SK-N-DZ (cell line): ENCODE data around the gene TDRD10.

Experiments used
- DNase-seq: peaks from one replicate; pipeline ENCODE4 v3.0.0-alpha.2; 2015; ENCODE audit warnings: low spot score

Gene TDRD10

DNA sequence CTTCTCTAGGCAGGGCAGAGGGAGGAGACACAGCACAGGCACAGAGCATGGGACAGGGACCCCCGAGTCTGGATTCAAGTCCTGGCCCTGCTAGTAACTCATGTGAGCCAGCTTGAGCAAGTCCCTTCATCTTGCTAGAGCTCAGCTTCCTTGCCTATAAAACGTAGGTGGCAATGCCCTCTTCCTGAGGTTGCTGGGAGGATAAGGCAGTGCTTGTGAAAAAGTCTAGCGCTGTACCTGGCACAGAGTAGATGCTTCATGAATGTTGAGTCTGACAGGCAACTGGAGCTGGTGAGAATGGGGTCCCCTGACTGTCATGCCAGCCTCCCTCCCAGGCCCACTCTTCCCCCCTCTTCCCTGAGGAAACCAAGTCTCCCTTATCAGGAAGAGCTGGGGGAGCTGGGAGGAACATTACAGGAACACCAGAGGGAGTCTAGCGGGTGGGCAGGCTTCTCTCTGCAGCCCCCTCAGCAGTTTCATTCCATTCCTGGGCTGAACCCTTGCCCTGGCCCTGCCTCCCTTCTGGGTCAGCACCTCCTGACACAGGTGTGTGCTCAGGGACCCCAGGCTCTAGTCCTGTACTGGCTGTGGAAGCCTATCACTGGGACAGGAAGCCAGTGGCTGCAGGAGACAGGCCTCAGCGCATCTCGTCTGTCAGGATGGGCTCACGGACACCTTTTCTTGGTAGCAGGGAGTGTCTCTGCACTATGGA lies 75.5 kb downstream of the TDRD10 start:
- no peak for DNase-seq

DNA sequence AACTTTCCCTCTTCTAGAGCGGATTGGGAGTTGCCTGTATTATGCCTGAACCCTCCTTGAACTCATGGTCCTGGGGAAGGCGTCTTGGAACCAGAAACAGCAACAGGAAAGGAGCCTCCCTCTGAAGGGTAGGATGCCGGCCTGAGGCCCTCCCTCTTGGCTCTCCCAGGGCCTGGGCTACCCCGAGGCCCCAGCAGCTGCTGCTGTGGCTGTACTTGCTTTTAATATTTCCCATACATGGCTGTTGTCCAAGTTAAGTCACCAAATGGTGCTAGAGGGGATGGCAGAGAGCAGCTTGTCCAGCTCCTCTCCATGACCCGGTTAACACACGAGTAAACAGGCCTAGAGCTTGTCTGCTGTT lies 76.0 kb downstream of the TDRD10 start:
- DNase-seq: no peak

DNA sequence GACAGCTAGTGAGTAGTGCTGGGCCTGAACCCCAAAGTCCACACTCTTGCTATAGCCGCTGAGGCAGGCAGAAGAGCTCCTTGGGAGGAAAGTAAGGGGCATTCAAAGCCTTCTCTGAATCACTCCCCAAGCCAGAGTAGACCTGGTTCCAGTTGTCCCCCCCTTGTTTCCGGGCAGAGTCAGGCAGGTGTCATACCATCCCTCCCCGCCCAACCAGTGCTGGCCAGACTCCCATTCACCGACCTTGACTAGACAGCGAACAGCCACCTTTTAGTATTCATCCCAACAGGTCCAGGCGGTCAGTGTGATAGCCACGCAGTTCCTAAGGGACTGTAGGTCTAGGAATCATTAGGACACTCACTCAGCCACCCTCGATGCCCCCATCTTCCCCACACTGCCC lies 77.4 kb downstream of the TDRD10 start:
- no peak for DNase-seq

DNA sequence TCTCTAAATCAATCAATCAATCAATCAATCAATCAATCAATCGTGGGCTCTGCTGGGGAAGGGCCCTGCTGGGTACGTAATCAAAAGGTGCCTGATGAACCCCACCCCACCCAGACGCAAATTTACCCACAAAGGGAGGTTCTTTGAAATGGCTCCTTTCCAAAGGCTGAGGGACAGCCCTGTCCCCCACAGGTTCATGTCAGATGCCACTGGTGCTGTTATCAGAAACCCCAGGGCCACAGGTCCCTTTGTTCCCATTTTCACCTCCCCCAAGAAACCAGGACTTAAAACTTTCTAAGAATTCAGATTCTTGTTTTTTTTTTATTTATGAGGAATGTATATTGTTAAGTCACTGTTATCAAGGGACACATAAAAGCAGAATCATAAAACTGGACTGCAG lies 79.7 kb downstream of the TDRD10 start:
- DNase-seq: no peak

DNA sequence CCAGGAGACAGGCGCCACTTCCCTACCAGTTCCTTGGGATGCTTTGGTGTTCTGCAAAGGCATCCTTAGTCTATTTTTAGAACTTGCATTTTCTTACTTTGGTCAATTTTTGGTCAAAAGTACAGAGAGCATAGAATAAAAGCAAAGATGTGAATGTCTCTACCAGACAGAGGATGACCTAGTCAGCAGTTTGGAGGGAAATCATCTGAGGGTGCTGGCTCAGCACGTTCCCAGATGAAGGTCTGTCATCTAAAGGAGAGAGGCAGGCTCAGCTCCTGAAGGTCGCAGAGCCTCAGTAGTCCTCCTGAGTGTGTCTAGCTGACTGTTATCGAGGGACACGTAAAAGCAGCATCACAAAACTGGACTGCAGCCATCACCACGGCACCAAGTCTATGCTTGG lies 80.9 kb downstream of the TDRD10 start:
- DNase-seq: no peak

DNA sequence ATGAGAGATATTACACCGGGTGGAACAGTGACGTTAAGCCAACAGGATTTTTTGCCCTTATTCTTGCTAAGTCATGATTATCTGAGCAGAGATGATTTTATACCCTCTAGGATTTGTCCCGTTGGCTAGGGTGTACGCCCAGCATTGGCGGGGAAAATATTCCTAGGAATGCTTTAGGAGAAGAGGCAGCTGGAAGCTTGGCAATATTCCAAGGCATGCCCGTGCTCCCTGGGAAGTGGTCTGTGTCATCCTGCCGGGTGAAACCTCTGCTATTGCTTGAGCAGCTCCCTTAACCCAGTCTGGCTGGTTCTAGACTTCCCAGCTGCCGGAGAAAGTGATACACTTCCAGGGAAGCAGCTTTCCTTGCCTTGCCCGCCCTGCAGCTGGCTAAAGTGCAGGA lies 81.8 kb downstream of the TDRD10 start:
- DNase-seq: no peak

DNA sequence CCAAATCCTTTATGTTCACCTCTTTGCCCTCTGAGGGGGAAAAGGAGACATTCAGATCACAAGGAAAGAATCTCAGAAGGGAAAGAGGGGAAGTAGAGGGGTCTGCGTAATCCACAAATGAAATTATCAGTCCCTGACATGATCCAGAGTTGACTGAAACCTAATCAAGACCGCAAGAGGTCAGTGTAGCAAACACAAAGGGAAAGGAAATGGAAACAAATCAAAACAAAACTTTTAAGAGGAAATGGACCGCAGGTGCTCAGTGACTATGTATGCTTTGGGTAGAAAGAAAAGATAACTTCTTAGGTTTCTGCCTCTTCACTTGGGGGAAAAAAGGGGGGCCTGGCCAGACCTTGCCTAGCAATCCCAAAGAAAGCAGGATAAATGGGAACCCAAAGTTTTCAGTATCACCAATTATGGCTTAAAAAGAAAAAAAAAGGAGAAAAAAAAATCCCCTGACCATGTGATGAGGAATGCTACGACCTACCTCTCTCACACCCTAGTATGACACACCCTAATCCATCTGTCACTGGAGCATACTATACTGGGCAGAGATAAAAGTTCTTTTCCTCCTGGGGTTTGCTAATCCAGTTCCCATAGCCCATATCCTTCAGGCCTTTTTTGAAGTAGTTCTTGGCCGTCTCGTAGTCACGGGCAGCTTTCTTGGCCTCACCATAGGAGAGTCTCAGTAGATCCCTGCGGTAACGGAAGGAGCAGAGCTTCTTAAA lies 82.4 kb downstream of the TDRD10 start:
- no peak for DNase-seq

DNA sequence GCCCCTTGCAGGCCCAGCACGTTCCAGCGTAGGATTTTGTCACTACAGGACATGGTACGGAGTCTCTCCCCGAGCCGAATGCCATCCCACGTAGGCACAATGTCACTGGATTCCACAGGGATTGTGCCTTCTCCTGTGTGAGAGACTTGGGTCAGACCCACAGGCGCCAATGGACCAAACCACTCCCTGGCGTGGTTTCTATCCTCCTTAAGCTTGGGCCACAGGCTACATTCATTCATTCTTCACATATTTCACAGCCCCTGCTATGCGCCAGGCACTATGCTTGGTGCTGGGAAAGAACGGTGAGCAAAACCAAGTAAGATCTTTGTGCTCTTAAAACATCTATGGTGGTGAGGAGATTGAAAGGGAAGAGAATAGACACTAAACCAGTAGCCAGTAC lies 84.2 kb downstream of the TDRD10 start:
- DNase-seq: no peak

DNA sequence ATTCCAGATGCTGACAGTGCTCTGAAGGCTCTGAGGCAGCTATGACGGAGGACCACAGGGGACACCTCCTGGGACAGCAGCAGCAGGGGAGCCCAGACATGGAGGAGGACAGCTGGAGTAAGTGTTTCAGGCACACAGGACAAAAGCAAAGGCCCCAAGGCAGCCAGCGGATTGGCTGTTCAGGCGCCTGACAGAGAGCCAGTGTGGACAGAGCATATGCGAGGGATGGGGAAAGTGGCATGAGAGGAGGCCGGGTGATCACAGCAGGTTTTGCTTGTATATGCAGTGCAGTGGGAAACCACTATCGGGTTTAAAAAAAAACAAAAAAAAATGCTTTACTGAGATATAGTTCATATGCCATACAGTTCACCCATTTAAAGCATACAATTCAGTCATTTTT lies 84.6 kb downstream of the TDRD10 start:
- no peak for DNase-seq

DNA sequence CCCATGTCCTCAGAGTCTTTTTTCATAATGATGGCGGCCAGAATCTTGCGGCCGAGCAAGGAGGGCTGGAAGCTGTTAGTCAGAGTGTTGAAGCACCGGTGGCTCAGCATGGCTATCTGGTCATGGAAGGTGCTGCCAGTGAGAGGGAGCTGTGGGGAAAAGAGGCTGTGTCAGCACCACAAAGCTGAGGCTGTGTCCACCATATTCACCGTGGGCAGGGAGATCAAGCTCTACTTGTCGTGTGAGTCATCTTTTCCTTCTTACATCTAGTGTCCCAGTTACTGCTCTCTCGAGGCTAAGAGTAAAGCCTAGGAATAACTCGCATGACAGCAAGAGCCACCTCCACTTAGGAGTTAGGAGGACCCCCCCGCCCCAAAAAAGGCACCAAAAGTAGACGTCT lies 87.8 kb downstream of the TDRD10 start:
- DNase-seq: no peak

DNA sequence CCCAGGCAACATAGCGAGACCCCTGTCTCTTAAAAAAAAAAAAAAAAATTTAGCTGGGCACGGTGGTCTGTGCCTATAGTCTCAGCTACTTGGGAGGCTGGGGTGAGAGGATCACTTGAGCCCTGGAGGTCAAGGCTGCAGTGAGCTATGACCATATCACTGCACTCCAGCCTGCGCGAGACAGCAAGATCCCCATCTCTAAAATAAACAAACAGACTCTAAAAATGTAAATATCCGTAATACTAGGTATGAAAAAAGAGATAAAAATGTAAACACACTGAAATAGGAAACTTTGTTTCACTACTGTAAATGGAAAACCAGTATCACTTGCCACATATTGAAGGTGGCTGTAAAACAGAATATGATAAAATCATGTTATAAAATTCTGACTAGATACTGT lies 88.7 kb downstream of the TDRD10 start:
- DNase-seq: no peak

DNA sequence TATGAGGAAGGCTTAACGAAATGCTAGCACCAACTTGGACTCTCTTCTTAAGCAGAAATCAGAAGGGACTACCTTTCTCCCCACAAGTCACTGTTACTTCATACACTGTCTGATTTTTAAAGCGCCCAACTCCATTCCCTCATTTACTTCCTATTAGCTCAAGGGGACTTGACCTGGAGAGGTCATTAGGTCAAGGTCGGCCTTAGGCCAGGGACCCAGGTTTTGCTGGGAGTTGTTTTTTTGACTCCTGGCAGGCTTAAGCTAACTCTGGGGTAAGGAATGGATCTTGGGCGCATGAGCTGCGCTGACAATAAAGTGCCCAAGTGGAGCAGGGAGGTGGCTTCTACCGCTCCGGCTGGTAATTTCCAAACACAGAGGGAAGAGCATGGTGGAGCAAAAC lies 89.2 kb downstream of the TDRD10 start:
- DNase-seq: no peak

DNA sequence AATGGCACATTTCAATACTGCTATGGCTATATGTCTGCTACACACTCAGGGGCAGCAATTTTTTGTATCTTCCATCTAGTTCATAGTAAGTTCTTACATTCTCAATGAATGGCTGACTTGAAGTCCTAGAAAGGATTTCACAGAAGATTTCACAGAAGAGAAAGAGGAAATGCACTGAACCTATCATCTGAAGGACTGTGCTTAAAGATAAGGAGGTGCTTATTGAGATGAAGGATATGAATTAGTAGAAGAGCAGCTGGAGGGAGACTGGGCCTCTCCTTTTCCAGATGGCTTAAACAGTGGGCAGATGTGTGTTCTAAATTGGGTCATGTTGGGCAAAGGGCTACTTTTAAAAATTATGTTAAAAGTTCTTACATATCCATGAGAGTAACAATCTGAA lies 91.4 kb downstream of the TDRD10 start:
- no peak for DNase-seq

DNA sequence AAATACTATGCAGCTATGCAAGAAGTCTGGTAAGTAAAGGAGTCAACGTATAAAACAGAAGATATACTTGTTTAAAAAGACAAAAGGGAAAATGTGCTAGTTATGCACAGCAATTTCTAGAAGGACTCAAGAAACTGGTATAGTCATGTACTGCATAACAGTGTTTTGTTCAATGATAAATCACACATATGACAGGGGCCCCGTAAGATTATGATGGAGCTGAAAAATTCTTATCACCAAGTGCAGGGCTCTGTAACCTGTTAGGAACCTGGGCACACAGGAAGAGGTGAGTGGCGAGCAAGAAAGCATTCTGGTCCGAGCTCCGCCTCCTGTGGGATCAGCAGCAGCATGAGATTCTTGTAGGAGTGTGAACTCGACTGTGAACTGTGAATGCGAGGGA lies 92.8 kb downstream of the TDRD10 start:
- DNase-seq: no peak

DNA sequence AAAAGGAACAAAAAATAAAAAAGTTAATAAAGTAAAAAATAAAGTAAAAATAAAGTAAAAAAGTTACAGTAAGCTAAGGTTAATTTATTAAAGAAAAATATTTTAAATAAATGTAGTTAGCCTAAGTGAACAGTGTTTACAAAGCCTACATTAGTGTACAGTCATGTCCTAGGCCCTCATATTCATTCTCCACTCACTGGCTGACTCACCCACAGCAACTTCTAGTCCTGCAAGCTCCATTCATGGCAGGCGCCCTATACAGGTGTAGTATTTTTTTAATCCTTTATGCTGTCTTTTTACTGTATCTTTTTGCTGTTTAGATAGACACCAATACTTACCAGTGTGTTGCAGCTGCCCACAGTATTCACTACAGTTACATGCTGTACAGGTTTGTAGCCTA lies 93.6 kb downstream of the TDRD10 start:
- DNase-seq: no peak
